Measurements from ENCODE around the gene PPP4R2.

DNA sequence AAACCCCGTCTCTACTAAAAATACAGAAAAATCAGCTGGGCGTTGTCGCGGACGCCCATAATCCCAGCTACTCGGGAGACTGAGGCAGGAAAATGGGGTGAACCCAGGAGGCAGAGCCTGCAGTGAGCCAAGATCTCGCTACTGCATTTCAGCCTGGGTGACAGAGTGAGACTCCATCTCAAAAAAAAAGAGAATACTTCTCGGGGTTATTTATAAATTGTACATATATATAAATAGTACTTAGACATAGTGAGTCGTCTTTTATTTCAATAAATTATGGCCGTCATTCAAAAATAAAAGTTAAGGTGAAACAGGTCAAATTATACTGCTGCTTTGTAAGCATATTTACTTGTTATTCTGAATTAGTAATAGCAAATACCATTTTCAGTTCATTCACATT, 52.7 kb downstream of the PPP4R2 start:
- TF ChIP-seq, protein P1, sequence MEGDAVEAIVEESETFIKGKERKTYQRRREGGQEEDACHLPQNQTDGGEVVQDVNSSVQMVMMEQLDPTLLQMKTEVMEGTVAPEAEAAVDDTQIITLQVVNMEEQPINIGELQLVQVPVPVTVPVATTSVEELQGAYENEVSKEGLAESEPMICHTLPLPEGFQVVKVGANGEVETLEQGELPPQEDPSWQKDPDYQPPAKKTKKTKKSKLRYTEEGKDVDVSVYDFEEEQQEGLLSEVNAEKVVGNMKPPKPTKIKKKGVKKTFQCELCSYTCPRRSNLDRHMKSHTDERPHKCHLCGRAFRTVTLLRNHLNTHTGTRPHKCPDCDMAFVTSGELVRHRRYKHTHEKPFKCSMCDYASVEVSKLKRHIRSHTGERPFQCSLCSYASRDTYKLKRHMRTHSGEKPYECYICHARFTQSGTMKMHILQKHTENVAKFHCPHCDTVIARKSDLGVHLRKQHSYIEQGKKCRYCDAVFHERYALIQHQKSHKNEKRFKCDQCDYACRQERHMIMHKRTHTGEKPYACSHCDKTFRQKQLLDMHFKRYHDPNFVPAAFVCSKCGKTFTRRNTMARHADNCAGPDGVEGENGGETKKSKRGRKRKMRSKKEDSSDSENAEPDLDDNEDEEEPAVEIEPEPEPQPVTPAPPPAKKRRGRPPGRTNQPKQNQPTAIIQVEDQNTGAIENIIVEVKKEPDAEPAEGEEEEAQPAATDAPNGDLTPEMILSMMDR (IDR thresholded peaks at IDR 0.05): no peak
- TF ChIP-seq EZH2 (IDR thresholded peaks at IDR 0.05) (no peak), EZH2phosphoT487 (IDR thresholded peaks at IDR 0.05) (no peak)
